Calu3 (cell line): ENCODE measurements around the gene PDCD4. TPM values are rescaled to one million over a fixed set of nuclear protein-coding genes. Genes with fewer than 3 reads are reported as not detected.

Experiments
- BruUV-seq: library from RNA; stranded (reverse); fragments of 400-500 nt; replicated peaks from 2 replicates; lab custom pipeline; 2021; lab: Mats Ljungman, UMichigan
- CTCF ChIA-PET: fragments of 300-600 bp; sonication (Branson Sonifier 250); formaldehyde crosslinking; loops from one replicate; lab custom pipeline; 2022; ENCODE audit warnings: antibody characterized with exemption; lab: Charles Lee
- DNase-seq: peaks from one replicate; pipeline ENCODE4 v3.0.0; 2022
- H3K27ac Mint-ChIP-seq: one replicate; pipeline ENCODE4 v1.8.0; 2022; ENCODE audit warnings: mixed read lengths; ENCODE audit not compliant: unreplicated experiment
- H3K27me3 Mint-ChIP-seq: one replicate; pipeline ENCODE4 v1.8.0; 2022; ENCODE audit warnings: mixed read lengths; ENCODE audit not compliant: unreplicated experiment
- H3K36me3 Mint-ChIP-seq: one replicate; pipeline ENCODE4 v1.8.0; 2022; ENCODE audit warnings: mild to moderate bottlenecking, moderate library complexity, mixed read lengths; ENCODE audit not compliant: insufficient read depth, unreplicated experiment
- H3K4me1 Mint-ChIP-seq: one replicate; pipeline ENCODE4 v1.8.0; 2022; ENCODE audit warnings: mild to moderate bottlenecking, low read depth, mixed read lengths; ENCODE audit not compliant: unreplicated experiment
- H3K4me3 Mint-ChIP-seq: one replicate; pipeline ENCODE4 v1.8.0; 2022; ENCODE audit warnings: mild to moderate bottlenecking, low read depth, moderate library complexity, mixed read lengths; ENCODE audit not compliant: unreplicated experiment
- H3K9me3 Mint-ChIP-seq: one replicate; pipeline ENCODE4 v1.8.0; 2022; ENCODE audit warnings: low read depth, mixed read lengths; ENCODE audit not compliant: unreplicated experiment
- intact Hi-C: fragments of 100-400 bp; cut with micrococcal nuclease; formaldehyde crosslinking; loops from one replicate; pipeline ENCODE4 v1.10.0; 2022; ENCODE audit not compliant: unreplicated experiment
- total RNA-seq: library from RNA; stranded (reverse); gene quantifications from 2 replicates; pipeline ENCODE4 v1.2.3, GENCODE V29; 2022
- TF ChIP-seq, protein P1 (sequence below): fragments of 200-600 bp; IDR thresholded peaks from one replicate; pipeline ENCODE4 v1.8.0; 2022; ENCODE audit warnings: antibody characterized with exemption; ENCODE audit not compliant: unreplicated experiment

Gene PDCD4
- total RNA-seq, 1 experiment from 2014 or later: 26.1 TPM

DNA sequence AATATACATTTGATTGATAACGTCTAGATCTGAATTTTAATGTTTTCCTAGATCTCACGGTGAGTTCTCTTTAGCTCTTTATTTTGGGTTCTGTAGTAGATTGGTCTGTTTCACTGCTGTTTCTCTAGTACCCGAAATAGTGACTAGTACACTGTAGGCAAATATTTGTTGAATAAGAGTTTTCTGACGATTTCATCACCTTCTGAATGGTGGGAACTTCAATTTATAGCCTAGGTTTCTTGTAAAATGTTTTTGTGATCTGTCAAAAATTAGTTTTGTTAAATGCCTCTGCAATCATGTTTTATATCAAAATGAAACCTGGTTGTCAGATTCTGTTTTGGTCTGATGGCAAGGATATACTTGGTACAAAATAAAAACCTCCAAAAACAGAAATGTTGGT, 10.2 kb downstream of the PDCD4 start:
- H3K9me3 Mint-ChIP-seq: no peaks in the 10 kb centered on the region
- no peaks in the 10 kb centered on the region for H3K36me3 Mint-ChIP-seq
- H3K4me3 Mint-ChIP-seq: no peak overlapping the region
- peaks cover 9% of the 10 kb centered on the region for H3K4me1 Mint-ChIP-seq
- TF ChIP-seq, protein P1, sequence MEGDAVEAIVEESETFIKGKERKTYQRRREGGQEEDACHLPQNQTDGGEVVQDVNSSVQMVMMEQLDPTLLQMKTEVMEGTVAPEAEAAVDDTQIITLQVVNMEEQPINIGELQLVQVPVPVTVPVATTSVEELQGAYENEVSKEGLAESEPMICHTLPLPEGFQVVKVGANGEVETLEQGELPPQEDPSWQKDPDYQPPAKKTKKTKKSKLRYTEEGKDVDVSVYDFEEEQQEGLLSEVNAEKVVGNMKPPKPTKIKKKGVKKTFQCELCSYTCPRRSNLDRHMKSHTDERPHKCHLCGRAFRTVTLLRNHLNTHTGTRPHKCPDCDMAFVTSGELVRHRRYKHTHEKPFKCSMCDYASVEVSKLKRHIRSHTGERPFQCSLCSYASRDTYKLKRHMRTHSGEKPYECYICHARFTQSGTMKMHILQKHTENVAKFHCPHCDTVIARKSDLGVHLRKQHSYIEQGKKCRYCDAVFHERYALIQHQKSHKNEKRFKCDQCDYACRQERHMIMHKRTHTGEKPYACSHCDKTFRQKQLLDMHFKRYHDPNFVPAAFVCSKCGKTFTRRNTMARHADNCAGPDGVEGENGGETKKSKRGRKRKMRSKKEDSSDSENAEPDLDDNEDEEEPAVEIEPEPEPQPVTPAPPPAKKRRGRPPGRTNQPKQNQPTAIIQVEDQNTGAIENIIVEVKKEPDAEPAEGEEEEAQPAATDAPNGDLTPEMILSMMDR: no peak
- intact Hi-C loops: no loop called here
- DNase-seq: no peak
- BruUV-seq: no TSS peak
- no peaks in the 10 kb centered on the region for H3K27me3 Mint-ChIP-seq
- CTCF ChIA-PET: no interaction called here
- no peak overlapping the region for H3K27ac Mint-ChIP-seq

DNA sequence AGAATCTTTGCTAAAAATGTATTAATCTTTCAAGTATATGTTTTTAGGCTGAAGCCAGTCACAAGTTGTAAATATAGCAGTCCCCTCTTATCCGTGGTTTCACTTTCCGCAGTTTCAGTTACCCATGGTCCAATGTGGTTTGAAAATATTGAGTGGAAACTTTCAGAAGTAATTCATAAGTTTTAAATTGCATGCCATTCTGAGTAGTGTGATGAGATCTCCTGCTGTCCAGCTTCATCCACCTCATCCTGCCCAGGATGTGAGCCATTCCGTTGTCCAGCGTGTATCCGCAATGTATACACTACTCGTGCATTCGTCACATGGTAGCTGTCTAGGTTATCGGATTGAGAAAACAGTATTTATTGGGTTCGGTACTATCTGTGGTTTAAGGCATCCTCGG, 12.2 kb downstream of the PDCD4 start:
- H3K4me3 Mint-ChIP-seq: no peak overlapping the region
- no TSS peak for BruUV-seq
- no peak for DNase-seq
- CTCF ChIA-PET: interaction anchor here (0.6 kb wide), 1 partner anchor 38 kb away, joined by 3 read pairs; no protein-coding TSS in a partner anchor
- no peaks in the 10 kb centered on the region for H3K9me3 Mint-ChIP-seq
- TF ChIP-seq, protein P1: no peak
- H3K4me1 Mint-ChIP-seq: peaks cover 9% of the 10 kb centered on the region
- no peak overlapping the region for H3K27ac Mint-ChIP-seq
- intact Hi-C loops: no loop called here
- H3K27me3 Mint-ChIP-seq: no peaks in the 10 kb centered on the region
- no peaks in the 10 kb centered on the region for H3K36me3 Mint-ChIP-seq

DNA sequence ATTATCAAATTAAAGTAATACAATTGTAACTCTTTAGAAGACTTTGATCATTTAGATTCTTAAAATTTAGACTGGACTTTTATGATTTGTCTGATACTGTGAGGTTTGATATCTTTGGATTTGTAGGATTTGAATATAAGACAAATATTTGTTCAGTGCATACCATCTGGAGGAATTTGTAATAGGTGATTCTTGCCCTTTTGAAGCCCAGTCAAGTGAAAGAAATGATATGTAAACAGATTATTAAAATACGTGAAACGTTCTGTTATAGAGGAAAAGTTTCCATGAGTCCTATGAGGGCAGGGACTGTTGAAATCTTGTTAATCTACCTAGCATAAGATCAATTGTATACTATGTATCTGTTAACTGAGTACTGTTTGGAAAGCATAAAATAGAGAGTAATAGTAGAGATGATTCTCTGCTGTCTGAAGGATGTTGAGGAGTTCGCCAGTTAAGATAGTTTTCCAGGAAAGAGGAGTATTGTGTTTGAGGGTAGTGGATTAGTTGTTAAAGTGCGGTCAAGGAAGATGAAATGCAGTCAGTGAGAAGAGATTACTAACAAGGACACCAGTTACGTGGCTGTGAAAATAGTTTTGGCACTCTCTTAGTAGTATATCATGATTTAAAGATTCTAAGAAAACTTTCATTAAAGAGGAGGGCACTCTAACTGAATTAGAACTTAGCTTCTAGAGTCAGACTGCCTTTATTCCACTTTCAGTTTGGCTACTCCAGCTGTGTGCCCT, 14.4 kb downstream of the PDCD4 start:
- no peak overlapping the region for H3K4me3 Mint-ChIP-seq
- H3K27ac Mint-ChIP-seq: no peak overlapping the region
- no peaks in the 10 kb centered on the region for H3K36me3 Mint-ChIP-seq
- H3K4me1 Mint-ChIP-seq: peaks cover 9% of the 10 kb centered on the region
- no peaks in the 10 kb centered on the region for H3K9me3 Mint-ChIP-seq
- H3K27me3 Mint-ChIP-seq: no peaks in the 10 kb centered on the region
- TF ChIP-seq, protein P1: no peak
- BruUV-seq: no TSS peak
- CTCF ChIA-PET: interaction anchor here (0.5 to 0.7 kb wide), 2 partner anchors 33 to 84 kb away, joined by 3 to 8 read pairs; partner anchors contain the start of genes BBIP1 and SHOC2
- DNase-seq: no peak
- intact Hi-C loops: no loop called here

DNA sequence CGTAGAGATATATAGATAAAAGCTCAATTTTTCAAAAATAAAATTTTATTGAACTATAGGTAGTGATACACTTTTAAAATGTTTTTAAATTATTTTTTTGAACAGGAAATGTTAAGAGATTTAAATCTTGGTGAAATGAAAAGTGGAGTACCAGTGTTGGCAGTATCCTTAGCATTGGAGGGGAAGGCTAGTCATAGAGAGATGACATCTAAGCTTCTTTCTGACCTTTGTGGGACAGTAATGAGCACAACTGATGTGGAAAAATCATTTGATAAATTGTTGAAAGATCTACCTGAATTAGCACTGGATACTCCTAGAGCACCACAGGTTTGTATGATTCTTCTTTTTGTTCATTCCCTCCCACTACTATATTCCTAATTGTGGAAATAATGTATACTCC, 15.8 kb downstream of the PDCD4 start:
- no peak for DNase-seq
- no TSS peak for BruUV-seq
- no peaks in the 10 kb centered on the region for H3K27me3 Mint-ChIP-seq
- TF ChIP-seq, protein P1: no peak
- no peaks in the 10 kb centered on the region for H3K9me3 Mint-ChIP-seq
- no peak overlapping the region for H3K27ac Mint-ChIP-seq
- CTCF ChIA-PET: no interaction called here
- no peak overlapping the region for H3K4me3 Mint-ChIP-seq
- intact Hi-C loops: no loop called here
- H3K36me3 Mint-ChIP-seq: no peaks in the 10 kb centered on the region
- peaks cover 9% of the 10 kb centered on the region for H3K4me1 Mint-ChIP-seq
